ENCODE data around the gene GRIK4.
"Not testable (repeated sequence)": the region's sequence is repeated elsewhere in the genome, so short reads cannot be mapped to it uniquely, and the experiment has no call there.

GRIK4 gene

DNA sequence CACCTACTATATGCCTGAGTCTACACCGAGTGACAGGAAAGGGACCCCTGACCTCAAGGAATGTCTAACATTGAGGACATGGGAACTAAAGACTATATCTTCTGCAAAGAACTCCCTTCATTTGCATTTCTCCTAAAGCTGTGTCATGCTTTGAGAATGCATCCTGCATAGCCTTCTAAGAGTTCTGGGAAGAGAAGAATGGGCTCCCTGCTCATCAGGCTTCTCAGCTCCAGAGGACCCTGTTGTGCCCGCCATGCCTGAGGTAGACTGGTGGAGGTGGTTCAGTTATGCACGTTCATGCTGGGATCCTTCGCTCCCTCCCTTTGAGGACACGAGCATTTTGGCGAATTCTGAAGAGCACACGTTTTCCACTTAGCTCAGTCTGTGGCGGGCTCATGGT, 63.3 kb downstream of the GRIK4 start:
- no peak for DNase-seq (ENCODE audit: low read depth)

DNA sequence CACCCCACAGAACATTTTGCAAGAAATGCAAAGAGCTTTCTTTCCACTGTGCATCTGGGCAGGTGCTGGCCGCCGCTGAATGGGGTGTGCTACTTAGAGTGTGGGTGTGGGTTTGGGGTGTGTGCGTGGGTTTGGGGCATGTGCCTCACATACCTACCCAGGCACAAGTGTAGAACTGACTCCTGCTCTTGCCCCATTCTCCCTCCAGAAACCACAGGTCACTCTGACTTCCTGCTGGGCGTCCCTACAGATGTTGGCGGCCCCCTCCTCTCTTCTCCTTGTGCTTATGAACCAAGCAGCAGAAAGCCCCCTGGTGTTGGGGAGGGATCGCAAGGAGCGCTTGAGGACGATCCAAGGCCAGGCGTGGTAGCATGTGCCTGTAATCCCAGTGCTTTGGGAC, 63.9 kb downstream of the GRIK4 start:
- DNase-seq (ENCODE audit: low read depth), result no peak

DNA sequence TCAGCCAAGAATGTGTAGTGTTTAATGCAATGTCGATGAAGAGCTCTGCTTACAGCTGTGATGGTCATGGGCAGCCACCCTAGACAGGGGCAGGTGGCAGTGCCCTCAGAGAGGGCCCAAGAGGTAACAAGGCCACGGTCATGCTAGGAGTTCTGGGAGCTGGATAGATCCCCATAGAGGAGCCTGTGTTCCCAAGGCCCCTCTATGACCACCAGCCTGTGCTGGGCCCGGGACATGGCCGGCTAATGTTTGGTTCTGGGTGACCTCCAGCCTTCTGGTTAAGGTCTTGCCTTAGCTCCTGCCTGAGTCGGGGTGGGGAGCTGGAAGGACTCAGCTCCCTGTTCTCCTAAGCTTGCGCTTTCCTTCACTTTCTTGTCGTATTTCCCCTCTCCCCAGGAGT, 65.1 kb downstream of the GRIK4 start:
- no peak for DNase-seq (ENCODE audit: low read depth)

DNA sequence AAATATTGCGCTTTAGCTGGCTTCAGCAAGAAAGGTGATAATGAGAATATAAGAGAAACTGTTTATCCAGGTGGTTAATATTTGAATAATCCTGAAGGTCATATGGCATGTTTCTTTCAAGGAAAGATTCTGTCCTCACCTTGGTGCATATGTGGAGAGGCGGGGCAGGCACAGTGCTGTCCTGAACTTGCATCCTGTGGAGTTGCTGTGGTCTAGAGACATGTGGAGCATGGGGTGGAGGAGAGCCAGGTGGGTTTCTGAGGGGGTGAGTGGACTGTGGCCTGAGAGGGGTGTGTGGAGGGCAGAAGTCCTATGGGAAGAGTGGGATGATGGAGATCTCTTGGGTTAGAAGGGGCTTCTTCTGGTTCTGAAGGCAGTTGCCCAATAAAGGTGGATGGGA, 65.5 kb downstream of the GRIK4 start:
- no peak for DNase-seq (ENCODE audit: low read depth)

DNA sequence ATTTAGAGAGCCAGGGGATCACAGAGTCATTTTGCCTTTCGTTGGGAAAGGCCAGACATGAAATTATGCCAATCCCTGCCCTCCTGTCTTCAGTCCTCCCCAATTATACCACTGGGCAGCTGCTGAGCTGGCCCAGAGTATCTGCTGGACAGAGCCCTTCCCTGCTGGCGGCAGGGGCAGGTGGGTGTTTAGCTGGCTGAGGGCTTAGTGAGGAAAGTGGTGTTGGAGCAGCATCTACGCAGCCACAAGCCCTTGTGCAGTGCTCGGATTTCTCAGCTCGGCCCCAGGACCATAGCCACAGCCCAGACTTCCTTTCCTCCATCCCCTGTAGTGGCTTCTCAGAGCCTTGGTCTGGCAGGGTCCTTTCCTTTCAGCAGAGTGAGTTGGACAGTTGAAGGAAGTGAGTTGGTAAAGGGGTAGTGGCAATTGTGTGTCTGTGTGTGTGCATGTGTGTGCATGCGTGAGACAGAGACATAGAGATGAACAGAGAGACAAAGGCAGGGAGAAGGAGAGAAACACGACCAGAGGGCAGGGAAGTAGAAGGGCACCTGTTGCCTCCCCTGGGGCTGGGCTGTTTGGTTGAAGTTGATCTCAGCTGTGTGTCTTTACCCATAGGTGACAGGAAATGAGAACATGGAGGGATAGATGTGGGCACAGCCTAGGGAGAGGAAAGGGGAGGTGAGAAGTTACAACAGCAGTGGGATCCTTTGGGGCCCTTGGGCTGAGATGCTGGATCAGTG, 66.2 kb downstream of the GRIK4 start:
- DNase-seq (ENCODE audit: low read depth), result no peak

DNA sequence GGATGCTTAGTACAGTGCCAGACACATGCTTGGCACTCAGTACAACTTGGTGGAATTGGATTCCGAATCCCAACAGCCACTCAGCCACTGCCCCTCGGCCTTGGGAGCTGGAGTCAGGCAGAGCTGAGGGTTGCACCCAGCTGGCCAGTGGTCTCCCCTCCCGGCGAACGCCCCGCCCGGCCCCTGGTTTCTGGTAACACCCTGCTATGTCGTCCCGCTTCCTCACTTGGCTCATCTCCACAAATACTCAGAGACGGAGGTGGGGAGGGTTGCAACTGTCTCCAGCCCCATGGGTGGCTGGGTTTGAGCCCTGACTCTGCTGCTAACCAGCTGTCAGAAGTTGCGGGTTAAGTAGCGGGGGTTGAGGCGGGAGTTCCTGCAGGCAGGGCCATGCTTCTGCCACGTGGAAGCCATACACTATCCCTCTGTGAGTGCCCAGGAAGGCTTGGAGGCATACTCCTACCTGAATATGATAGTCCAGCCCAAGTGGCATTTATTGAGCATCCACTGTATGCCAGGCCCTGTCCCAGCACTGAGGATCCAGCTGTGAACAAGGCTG, 67.1 kb downstream of the GRIK4 start:
- no peak for DNase-seq (ENCODE audit: low read depth)

DNA sequence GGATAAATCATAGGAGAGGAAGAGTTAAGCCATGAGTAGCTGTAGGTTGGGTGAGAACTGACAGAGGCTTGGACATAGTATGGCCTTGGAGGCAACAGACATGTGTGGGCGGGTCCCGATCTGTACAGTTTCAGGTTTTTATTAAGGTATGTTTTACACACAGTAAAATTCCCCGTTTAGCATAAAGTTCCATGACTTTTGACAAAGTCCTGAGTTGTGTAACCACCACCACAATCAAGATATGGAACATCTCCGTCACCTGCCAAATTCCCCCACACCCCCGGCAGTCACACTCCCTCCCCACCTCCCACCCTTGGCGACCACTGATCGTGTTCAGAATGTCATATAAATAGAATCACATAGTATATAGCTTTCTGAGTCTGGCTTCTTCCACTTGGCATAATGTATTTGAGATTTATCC, 68.1 kb downstream of the GRIK4 start:
- DNase-seq (ENCODE audit: low read depth), result no peak

DNA sequence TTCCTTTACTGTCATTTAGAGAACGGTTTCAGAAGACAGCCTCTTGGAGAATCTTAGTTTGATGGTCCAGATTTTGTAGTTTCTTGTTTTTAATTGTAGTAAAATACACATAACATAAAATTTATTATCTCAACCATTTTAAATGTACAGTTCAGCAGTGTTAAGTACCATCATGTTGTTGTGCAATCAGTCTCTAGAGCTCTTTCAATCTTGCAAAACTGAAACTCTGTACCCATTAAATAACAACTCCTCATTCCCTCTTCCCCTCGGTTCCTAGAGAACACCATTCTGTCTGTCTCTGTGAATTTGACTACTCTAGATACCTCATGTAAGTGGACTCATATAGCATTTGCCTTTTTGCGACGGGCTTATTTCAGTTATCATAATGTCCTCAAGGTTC, 69.8 kb downstream of the GRIK4 start:
- no peak for DNase-seq (ENCODE audit: low read depth)

DNA sequence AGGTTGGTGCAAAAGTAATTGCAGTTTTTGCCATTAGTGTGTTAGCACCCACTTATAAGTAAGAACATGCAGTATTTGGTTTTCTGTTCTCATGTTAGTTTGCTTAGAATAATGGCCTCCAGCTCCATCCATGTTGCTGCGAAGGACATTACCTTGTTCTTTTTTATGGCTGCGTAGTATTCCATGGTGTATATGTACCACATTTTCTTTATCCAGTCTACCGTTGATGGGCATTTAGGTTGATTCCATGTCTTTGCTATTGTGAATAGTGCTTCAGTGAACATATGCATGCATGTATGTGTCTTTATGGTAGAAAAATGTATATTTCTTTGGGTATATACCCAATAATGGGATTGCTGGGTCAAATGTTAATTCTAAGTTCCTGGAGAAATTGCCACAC, 71.0 kb downstream of the GRIK4 start:
- DNase-seq (ENCODE audit: low read depth), result not testable (repeated sequence)

DNA sequence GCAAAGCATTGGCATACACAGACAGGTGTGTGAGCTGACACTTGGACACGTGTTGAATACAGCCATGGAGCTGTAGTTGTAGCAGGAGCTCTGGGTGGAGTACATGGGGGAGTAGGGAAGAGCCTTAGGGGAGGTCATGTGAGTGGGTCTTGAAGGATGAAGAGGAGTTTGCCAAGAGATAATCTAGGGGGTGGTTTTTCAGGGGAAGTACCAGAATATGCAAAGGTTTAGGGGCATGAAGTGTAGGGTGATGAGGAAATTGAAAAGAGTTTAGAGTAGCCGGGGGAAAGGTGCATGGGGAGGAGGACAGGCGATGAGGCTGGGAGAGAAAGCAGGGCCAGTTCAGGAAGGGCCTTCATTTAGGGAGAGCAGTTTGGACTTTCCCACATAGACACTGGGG, 74.5 kb downstream of the GRIK4 start:
- DNase-seq (ENCODE audit: low read depth), result no peak

DNA sequence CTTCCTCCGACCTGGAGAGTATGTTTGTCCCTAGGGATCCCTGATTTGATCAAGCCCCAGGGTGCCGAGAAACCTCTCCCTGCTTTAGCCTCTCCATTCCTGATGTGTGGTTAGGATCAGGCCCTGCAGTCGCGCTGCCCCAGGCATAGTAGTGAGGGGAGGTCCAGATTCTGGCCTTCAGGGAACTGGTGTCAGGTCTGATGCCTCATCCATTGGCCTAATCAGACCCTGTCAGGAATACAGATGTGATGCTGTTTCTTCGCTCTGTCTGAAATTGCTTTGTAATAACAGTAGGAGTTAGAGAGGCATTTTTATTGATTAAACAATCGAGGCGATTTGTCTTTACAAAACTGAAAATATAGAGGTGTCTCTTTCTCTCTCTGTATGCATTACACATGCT, 75.2 kb downstream of the GRIK4 start:
- DNase-seq (ENCODE audit: low read depth), result no peak

DNA sequence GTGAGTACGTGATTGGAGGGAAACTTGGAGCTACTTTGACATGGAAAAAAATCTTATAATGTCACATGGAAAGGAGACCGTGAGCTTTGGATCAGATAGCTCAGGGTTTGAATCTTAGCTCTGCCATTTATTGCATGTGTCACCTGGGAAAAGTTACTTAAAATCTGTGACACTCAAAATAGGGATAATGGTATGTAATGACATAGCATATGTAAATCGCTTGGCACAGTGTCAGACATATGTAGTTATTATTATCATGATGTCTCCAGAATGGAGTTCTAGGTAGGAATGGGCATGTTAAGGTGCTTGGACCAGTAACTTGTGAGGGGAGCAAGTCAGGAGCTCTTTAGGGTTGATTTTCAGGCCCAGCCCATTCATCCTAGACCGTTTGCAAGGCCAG, 75.8 kb downstream of the GRIK4 start:
- DNase-seq (ENCODE audit: low read depth), result no peak

DNA sequence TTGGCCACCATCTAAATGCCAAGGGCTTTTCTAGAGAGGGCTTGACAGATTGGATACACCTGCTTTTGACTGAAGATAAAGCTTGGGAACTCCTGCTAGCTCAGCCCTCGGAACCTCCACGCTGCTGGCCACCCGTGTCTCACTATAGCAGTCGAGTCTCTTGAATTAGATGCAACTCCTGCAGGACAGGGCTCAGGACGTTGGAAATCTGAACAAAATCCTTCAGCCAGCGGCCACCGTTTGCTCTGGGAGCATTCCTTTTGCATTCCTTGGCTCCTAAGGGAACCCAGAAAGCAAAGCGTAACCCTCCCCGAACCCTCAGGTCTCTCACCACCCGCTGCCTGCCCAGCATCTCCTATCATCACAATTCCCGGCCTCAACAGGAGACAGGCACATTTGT, 77.8 kb downstream of the GRIK4 start:
- DNase-seq (ENCODE audit: low read depth), result no peak

DNA sequence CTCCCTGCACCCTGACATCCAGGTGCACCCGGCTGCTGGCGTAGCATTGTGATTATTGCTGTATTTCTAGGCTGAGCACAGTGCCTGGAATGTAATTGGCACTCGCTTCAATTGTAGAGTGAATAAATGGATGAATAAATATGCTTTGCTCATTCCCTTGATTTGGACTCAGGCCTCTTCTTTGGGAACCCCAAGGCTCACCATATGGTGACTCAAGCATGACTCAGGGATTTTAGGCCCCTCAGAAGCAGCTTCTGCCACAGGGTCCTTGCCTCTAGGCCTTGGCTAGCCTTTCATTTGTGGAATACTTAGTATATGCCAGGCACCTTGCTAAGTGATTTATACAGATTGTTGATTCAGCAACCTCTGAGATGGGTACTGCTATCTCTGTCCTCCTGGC, 78.9 kb downstream of the GRIK4 start:
- no peak for DNase-seq (ENCODE audit: low read depth)

DNA sequence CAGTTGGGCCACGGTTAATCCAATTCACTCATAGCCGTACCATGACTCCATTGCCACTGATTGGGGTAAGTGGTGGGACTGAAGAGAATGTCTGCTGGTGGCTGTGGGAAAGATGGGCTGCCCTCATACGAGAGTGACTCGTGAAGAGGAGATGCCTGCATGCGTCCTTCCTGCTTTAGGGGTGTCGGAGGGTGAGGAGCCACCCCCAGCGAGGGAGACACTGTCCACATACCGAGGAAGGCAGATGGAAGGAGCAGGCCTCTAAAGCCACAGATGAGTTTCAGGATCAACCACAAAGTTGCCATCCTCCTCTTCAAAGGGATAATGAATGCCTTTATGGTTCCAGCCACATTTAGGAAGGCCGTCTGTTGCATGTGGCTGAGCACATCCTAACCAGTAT, 83.2 kb downstream of the GRIK4 start:
- DNase-seq (ENCODE audit: low read depth), result no peak

DNA sequence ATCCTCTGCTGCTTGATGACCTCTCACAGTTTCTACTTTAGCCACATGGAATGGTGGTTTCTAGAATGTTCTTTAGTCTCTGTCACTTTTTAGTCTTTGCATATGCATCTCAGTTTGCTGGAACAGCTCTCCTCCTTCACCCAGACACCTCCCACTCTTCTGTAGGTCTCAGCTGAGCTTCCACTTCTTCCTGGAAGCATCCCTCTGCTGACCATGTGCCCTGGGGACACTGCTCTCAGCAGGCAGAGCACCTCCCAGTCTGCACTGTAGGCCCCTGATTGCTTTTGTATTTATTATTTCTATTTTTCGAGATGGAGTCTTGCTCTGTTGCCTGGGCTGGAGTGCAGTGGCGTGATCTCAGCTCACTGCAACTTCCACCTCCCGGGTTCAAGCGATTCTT, 84.0 kb downstream of the GRIK4 start:
- DNase-seq (ENCODE audit: low read depth), result no peak

DNA sequence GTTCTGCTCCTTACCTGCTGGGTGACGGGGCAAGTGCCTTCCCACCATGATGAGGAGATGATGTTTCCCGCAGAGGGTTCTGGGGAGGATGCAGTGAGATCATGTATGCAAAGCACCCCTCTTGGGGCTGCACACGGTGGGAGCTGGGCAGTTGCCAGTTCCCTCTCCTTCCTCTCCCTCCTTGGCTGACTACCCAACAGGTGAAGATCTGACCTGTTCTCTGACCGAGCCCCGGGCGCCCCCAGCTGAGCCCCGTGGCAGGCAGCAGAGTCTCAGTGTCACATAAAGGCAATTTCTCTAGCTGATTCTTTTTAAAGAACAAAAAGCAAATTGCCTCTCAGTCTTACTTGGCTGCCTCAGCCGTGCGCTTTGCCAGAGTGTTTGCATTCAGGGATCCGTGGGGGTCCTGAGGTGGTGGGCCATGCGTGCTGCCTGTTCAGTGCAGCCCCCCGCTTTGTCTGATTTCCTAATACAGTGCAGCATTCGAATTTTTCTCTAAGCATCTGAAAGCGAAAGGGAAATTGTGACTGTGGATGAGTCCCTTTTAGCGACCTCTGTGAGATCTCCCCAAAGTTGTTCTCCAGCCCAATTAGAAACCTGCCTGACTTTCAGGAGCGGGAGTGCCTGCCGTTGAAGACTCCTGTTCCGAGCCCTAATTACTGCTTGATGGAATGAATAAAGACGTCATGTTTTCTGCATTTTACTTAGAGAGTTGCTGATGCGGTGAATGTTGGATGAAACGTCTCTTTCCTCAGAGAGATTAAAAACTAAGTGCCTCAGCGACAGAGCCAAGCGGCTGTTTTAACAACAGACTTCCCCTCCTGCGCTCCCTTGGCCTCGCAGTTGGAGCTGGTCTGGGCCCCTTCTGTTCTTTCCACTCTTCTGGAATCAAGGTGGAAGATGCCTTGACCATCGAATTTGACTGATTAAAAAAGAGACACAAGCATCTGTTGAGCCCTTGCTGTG, 86.0 kb downstream of the GRIK4 start:
- no peak for DNase-seq (ENCODE audit: low read depth)

DNA sequence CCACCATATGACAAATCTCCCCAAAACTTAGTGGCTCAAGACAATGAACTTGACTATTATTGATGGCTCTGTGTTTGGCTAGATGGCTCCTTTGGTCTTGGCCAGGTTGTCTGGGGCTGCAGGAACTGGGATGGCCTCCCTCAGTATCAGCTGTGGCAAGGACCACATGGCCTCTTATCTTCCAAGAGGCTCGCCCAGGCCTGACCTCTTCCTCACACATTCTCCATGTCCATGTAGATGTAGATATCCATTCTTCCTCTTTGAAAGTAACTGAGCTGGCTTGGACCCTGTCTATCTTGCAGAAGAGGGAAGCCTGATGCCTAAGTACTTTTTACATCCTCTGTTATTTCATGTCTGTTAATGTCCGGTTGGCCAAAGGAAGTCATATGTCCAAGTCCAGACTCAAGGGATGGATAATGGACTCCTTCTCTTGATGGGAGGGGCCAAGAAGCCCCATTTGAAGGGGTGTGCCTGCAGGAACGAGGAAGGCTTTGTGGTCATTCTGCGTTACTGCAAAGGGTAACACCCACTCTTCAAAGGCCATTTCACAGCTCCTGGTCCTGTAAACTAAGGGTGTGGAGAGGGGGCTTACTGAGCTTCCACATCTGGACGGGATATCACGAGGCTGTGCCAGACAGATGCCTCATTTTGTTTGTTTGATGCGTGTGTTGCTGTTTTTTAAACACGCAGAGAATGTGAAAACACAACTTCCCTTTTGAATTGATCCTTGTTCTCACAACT, 87.1 kb downstream of the GRIK4 start:
- no peak for DNase-seq (ENCODE audit: low read depth)

DNA sequence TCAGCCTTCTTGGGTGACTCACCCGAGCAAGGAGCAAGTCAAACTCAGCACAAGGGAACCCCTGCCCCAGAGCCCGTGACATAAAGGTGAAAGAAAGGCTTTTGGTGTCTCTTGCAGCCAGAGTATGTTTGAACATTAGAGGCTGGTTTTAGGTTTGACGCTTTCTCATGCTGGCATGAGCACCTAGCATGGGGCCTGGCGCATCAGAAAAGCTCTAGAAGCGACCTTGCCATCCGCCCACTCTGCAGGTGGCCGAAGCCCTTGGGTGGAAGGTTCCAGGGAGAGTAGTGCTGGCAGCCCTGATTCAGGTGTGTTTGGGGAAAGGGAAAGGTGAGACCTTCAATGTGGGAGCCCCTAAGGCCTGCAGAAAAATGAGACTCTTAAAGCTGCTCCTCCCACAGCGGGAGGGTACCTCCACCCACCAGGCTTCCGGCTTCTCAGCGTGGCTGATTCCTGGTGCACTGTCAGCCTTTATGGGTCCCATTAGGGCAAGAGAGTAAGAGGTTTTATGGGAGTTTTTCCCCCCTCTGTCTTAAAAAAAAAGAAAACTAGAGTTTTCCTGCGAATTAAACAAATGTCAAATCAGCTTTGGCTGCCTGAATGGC, 88.4 kb downstream of the GRIK4 start:
- no peak for DNase-seq (ENCODE audit: low read depth)

DNA sequence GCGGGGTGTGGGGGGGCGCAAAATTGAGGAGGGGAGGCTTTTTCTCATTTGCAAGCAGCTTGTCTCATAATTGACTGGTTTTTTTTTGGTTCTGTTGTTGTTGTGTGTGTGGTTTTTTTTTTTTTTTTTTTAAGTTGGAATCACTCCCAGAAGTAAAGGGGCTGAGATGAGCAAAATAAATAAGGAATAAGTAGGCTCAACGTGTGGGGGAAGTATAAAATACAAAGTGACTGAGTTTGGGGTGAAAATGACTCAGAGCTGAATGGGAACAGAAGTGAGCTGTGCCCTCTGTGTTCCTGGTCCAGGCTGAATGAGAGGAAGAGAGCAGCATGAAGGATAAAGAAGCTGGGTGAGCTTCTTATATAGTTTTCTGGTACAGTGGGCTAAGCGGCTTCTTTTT, 90.0 kb downstream of the GRIK4 start:
- DNase-seq (ENCODE audit: low read depth), result no peak

DNA sequence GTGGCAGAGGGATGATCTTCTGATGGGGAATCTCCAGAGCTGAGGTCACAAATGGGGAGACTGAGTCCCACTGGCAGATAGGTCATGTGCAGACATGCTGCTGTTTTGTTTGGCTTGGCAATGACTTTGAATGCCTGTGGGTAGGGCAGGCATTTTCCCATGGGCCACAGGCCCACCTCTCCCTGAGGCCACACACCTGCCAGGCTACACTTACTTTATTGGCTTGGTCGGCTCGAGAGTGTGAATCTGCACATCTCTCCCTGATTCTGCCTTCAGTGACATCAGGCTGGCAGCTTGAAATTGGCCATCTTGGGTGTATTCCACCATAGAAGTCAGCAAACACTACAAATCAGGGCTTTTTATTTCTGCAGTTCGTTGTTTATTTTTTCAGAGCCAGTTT, 91.5 kb downstream of the GRIK4 start:
- DNase-seq (ENCODE audit: low read depth), result no peak

DNA sequence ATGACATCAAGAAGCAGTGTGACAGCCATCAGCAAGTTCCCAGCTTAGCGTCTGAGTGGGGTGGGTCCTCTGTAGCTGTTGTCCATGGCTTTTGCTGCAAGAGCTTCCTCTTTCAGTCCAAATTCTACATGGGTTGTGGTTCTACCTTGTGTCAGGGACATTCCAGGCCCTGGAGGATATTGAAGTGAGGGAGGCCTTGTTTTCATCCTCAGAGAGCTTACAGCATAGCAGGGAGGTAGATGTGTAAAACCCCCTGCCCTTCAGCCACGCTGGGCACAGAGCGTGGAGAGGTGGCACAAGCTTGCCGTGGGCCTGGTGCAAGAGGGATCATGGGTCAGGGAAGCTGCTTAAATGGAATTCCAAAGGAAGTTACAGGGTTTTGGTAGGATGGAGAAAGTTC, 93.9 kb downstream of the GRIK4 start:
- no peak for DNase-seq (ENCODE audit: low read depth)

Measured in stimulated activated CD8-positive, alpha-beta memory T cell treated with anti-CD3 and anti-CD28 coated beads, Interleukin-15, amount 100 ng/mL, for 1 hour (primary cell).